ENCODE measurements around the gene YRDC.
"Not testable (repeated sequence)": the region's sequence is repeated elsewhere in the genome, so short reads cannot be mapped to it uniquely, and the experiment has no call there.

YRDC gene

DNA sequence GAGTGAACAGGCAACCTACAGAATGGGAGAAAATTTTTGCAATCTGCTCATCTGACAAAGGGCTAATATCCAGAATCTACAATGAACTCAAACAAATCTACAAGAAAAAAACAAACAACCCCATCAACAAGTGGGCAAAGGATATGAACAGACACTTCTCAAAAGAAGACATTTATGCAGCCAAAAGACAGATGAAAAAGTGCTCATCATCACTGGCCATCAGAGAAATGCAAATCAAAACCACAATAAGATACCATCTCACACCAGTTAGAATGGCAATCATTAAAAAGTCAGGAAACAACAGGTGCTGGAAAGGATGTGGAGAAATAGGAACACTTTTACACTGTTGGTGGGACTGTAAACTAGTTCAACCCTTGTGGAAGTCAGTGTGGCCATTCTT, 36.6 kb downstream of the YRDC start:
- not testable (repeated sequence) for DNase-seq (ENCODE audit: low spot score)

DNA sequence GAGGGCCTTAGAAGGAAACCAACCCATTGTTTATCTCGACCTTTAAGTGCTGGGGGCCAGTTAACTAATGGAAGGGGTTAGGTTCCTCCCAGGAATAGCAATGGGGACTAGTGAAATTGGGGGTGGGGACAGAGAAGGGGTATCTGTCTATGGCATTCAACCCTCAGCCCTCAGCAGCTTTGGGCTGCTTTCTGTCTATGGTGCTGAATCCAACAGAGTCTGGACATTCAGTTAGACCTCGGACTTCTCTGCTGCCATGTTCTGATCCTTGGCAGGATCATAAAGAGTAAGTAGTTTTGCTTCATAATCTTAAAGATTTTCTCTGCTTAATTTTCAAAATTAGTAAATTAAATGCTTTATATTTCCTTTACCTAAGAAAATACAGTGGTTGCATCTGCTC, 40.5 kb downstream of the YRDC start:
- DNase-seq (ENCODE audit: low spot score) = no peak

DNA sequence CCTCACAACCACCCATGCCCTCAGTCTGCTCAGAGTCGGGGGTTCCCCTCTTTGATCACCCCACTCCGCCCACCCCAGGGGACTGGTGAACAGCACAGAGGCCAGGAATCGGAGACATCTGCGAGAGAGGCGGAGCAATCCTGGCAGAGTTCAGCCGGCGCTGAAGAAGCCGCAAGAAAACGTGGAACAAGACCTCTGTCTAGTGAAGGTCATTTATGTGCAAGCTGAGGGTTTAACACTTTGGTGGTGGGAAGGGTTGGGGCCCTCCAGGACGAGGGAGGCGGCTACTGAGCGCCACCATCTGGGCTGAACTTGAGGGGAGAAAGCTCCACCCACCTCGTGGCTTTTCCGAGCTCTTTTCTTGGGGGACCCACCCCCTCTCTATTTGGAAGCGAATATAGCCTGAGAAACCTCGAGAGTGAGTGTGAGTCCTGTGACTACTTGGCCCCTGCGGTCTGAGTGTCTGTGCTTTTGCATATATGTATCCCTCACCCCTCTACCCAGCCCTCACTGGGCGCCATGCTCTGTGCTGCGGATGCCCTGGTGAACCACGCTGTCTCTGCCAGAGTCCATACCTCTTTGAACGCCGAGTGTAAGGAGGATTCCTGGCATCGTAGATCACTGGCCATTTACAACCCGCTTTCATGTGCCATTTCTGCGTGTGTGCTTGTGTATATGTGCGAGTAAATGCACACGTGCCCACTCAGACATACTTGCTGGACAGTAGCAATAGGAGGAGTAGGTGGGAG, 41.9 kb downstream of the YRDC start:
- DNase-seq (ENCODE audit: low spot score) = peak; percentile 20

DNA sequence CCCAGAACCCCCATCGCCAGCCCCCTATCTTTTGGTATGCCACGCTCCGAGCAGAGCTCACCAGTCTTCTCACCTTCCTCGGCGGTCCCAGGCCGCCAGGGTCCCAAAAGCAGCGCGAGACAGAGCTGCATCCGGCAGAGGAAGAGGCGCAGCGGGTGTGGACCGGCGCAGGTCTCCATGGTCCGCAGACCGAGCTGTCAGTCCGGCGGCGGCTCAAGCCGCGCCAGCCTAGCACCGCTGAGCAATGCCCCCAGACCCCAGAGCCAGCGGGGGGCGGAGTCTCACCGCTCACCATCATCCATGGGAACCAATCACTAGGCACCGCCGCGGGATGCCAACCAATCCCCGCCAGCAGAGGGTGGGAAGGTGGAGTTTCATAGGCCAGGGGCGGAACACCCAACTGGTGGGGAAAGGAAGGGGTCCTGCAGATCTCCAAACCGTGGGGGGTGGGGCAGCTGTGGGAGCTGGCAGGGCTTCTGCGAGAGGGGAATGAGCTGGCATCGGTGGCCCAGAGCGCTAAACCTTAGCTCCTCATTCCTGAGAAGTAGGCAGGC, 43.0 kb downstream of the YRDC start, which contains the start of gene EPHA10:
EPHA10 (minus strand) TSS at position 233 of the 554 bp plus-strand sequence; CDS start at position 179, 54 bp downstream.
- peak; percentile 8 for DNase-seq (ENCODE audit: low spot score)

DNA sequence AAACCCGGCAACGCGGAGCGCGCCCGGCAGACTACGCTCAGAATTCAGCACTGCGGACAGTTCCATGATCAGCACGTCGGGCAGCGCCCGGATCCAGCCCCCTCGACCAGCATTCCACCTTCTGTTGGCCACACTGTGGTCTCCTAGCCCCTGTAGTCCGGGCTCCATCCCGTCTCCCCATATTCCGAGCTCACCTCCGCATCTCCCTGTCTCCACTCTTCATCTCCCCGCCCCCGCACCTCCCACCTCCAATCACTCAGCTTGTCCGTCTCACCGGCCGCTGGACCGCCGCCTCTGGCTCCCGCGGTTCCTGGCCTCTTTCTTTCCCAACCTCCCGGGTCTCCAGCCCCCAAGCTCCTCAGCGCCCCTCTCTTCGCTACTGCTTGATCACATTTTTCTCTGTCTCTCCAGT, 43.6 kb downstream of the YRDC start:
- DNase-seq (ENCODE audit: low spot score) = peak; percentile 8

DNA sequence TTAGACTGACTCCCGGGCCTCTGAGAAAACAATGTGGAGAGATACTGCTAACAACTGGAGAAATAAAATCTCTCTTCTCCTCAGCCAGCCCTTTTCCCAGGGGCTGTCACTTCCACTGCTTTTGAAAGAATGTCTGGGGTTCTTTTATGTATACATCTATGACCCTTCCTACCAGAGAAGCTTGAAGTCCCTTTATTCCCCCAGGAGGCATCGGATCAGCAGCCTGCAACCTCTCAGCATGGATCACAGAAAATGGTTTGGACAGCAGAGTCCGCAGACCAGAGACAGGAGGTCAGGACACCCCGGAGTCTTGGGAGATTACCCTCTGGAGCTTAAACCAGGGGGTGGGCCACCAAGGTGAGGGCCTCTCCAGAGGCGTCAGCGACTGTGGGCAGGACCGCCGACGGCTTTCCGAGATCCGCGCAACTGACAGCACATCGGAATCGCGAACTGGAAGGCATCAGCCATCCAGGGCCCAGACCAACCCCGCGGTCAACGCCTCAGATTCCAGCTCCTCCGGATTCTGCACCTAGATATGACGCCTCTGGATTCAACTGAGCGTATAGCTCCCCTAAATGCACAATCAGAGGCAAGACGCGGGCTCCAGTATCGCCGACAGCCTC, 44.1 kb downstream of the YRDC start:
- DNase-seq (ENCODE audit: low spot score) = no peak

DNA sequence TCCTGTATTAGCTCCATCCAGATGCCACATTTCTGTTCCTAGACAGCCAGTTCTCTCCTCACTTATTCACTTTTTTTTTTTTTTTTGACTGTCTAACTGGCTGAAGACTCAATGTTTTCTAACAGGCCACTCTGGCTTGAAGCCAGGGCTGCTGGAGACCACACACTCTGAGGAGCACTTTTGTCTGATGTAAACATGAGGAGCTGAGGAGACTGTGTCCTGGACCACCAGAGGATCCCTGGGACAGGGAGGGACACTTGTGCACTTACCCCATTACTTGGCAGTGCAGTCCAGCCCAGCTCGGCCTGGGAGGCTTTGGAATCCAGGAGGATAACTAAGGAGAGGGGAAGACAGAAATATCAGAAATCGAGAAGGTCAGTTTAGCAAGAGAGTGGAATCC, 45.5 kb downstream of the YRDC start:
- no peak for DNase-seq (ENCODE audit: low spot score)

DNA sequence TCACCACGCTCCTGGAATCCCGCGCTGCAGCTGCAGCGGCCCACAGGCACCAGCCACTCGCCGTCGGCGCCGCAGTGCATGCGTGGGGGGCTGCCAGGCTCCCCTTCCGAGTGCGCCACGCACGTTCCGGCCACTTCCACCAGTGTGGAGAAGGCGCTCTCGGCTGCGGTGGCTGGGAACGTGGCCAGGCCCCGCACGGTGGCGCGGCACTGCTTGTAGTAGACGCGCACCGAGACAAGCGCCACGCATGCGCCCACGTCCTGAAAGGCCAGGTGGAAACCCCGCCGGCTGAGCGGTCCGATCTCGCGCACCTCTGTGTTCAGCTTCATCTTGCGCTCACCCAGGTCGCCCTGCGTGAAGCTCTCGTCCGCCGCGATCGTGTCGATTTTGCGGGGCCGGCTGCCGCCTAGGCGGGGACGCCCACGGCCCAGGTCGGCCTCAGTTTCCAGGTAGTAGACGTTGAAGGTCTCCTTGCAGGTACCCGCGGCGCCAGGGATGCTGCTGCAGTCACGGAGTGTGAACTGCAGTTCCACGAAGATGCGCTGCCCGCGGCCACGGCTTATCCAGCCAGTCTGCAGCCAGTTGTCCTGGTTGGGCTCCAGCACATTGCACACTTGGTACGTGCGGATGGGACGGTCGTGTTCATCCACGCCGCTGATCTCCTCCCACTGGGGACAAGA, 46.5 kb downstream of the YRDC start:
- no peak for DNase-seq (ENCODE audit: low spot score)

DNA sequence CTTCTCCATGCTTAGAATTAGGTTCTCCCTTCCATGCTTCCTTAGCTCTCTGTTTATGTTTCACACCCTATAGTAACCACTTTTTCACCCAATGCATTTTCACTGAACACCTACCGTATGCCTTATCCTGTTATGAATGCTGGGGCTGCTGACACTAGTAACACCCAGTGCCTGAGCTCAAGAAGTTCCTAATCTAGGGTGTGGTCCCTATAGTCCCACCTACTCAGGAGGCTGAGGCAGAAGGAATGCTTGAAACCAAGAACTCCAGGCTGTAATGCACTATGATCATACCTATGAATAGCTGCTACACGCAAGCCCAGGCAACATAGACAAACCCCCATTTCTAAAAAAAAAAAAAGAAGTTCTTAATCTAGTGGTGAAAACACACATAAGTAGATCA, 48.6 kb downstream of the YRDC start:
- DNase-seq (ENCODE audit: low spot score) = no peak

DNA sequence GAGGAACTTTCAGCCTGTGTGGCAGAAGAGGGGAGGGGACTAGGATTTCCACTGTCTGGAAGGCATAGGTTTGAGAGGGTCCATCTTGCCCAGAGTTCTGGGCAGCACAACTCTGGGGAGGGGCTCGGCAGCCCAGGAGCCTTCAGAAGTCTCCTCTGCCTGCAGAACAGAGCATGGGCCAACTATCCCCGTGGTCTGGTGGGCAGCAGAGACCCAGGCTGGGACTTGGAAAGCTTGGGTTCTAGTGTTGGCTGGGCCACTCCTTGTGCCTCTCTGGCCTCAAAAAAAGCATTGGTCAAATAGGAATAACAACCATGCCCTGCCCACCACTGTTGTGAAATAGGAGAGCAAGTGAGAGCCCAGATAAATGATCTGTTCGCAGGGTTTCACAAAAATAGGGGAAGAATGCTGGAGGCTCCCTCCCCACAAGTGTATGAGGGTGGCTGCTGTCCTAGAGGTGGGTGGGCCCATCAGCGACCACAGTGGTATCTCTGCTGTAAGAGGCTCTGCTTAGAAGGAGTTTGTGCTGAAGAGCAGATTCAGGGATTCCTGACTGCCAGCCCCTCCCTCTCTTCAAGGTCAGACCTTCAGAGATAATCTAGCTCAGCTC, 52.0 kb downstream of the YRDC start:
- no peak for DNase-seq (ENCODE audit: low spot score)

DNA sequence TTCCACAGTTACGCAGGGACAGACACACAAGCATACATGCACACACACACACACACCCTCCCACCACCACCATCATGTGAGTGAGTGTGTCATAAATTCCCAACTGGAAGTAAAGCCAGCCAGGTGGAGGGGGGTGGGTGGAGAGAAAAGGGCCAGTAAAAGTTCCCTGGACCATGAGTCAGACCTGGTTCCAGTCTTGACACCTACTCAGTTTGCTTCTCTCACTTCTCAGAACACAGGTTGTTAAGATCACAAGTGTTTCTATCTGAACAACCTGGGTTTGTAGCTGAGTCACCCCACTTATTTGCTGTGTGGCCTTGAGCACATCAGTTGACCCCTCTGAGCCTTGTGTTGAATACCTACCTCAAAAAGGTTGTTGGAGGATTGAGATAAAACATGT, 52.7 kb downstream of the YRDC start:
- no peak for DNase-seq (ENCODE audit: low spot score)

DNA sequence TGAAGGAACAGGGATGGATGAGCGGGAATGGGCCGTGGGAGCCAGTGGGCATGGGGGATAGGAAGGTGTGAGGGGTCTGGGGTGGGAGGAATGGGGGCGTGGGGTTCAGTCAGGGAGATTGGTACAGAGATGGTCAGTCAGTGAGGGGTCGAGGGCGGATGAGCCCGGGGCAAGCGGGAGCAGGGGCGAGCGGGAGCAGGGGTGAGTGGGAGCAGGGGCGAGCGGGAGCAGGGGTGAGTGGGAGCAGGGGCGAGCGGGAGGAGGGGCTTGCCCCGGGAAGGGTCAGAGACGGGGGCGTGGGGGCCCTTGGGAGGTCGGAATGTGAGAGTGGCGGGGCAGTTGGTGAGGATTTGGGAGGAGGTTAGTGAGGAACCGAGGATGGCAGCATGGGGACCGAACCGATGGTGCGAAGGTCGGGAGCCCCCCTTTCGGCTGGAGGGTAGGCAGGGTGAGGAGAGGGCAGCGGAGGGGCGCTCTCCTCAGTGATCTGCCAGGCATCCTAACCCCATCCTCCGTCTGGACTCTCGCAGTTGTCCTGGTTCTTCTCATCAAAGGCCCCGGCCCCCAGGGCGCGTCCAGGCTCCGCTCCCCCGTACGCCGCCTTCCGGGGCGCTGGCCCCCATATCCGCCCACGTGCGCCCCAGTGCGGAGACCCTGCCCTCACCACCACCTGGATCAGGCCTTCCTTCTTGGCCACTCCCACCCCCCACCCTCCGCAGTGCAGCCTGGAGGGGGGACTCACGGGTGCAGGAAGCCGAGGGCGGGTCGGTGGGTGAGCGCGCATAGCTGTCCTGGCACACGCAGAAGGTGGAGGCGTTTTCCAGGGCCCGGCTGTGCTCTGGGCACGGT, 54.3 kb downstream of the YRDC start:
- no peak for DNase-seq (ENCODE audit: low spot score)

All from cerebellar cortex (tissue), 1 donor.